ENCODE results near the gene C17orf58.
"Not testable (repeated sequence)": the region's sequence is repeated elsewhere in the genome, so short reads cannot be mapped to it uniquely, and the experiment has no call there.

The C17orf58 gene

DNA sequence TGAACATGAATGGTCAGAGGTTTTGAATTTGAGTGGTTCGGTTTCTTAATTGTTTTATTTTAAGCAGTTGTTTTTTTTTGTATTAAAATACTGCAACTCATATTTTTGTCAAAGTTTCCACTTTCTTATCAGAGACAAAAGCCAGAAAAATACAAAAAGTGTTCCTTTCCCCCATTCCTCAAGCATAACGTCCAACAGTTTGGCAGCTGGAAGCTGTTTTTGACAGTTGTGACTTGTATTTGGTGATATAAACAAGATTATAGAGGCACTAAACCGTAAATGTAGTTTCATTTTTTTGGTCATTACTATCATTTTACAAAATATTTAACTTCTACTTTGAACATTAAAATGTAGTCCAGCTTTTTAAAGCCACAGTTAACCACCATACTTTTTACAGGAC, 36.0 kb downstream of the C17orf58 start:
- DNase-seq (ENCODE audit: low read depth in 4 of 4, low spot score in 1 of 4) = not testable (repeated sequence)

DNA sequence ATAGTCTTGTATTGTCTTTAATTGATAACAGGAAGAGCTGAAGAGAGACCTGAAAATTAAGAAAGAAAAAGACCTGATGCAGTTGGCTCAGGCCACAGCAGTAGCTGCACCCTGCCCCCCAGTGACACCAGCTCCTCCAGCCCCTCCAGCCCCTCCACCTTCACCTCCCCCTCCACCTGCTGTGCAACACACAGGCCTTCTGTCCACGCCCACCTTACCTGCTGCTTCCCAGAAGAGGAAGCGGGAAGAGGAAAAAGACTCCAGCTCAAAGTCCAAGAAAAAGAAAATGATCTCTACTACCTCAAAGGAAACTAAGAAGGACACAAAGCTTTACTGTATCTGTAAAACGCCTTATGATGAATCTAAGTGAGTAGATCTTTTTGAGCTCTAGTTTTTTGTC, 36.8 kb downstream of the C17orf58 start:
- no peak for DNase-seq (ENCODE audit: low read depth in 4 of 4, low spot score in 1 of 4)

GRCh38 chr17:67950945-67951344, 45.3 kb downstream of the C17orf58 start:
- DNase-seq (ENCODE audit: low read depth in 4 of 4, low spot score in 1 of 4) = no peak

GRCh38 chr17:67947325-67947813, 48.9 kb downstream of the C17orf58 start:
- no peak for DNase-seq (ENCODE audit: low read depth in 4 of 4, low spot score in 1 of 4)

GRCh38 chr17:67946513-67946912, 49.8 kb downstream of the C17orf58 start:
- DNase-seq (ENCODE audit: low read depth in 4 of 4, low spot score in 1 of 4) = no peak

DNA sequence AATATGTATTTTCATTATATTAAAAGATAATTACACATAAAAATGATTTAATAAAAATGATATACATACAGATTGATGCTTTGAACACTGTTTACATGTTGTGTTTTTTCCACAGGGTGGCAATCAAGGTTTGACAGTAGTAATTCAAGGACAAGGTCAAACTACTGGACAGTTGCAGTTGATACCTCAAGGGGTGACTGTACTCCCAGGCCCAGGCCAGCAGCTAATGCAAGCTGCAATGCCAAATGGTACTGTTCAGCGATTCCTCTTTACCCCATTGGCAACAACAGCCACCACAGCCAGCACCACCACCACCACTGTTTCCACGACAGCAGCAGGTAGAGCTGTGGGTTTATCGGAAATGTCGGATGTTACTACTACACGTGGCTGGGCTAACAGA, 52.2 kb downstream of the C17orf58 start:
- DNase-seq (ENCODE audit: low read depth in 4 of 4, low spot score in 1 of 4) = no peak

DNA sequence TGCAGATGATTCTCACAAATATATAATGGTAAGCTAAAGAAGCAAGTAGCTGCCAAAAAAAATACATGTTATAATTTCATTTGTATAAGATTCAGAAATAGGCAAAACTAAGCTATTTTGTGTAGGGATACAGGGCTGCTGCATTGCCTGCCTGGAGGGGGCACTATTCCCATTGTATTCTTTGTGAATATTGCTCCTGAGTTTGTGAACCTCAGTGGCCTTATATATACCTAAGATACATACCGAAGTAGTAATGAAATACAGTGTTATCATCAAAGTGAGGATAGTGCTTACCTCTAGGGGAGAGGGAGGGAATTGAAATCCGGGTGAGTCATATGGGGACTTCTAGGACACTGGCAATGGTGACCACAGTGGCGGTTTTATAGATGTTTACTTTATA, 53.5 kb downstream of the C17orf58 start:
- no peak for DNase-seq (ENCODE audit: low read depth in 4 of 4, low spot score in 1 of 4)

Data from stimulated activated CD4-positive, alpha-beta T cell treated with anti-CD3 and anti-CD28 coated beads, Interleukin-1b, Interleukin-23, amount 100 ng/mL, for 24 hours (primary cell).